Measurements from ENCODE around the gene NOX3.
"Not testable (repeated sequence)": the region's sequence is repeated elsewhere in the genome, so short reads cannot be mapped to it uniquely, and the experiment has no call there.

DNA sequence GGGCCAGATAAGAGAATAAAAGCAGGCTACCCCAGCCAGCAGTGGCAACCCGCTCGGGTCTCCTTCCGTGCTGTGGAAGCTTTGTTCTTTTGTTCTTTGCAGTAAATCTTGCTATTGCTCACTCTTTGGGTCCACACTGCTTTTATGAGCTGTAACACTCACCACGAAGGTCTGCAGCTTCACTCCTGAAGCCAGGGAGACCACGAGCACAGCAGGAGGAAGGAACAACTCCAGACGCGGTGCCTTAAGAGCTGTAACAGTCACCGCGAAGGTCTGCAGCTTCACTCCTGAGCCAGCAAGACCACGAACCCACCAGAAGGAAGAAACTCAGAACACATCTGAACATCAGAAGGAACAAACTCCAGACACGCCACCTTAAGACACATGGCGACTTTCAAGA is 91.6 kb downstream of the NOX3 start:
- TF ChIP-seq, protein P1, sequence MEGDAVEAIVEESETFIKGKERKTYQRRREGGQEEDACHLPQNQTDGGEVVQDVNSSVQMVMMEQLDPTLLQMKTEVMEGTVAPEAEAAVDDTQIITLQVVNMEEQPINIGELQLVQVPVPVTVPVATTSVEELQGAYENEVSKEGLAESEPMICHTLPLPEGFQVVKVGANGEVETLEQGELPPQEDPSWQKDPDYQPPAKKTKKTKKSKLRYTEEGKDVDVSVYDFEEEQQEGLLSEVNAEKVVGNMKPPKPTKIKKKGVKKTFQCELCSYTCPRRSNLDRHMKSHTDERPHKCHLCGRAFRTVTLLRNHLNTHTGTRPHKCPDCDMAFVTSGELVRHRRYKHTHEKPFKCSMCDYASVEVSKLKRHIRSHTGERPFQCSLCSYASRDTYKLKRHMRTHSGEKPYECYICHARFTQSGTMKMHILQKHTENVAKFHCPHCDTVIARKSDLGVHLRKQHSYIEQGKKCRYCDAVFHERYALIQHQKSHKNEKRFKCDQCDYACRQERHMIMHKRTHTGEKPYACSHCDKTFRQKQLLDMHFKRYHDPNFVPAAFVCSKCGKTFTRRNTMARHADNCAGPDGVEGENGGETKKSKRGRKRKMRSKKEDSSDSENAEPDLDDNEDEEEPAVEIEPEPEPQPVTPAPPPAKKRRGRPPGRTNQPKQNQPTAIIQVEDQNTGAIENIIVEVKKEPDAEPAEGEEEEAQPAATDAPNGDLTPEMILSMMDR (IDR thresholded peaks at IDR 0.05; ENCODE audit: low read length), result not testable (repeated sequence)
- not testable (repeated sequence) for TF ChIP-seq EZH2phosphoT487 (IDR thresholded peaks at IDR 0.05; ENCODE audit: low read length)

All from MM.1S (cell line).